Mammary epithelial cell (primary cell): Measurements from ENCODE around the gene SPAG9.

Experiments used
- EZH2 ChIP-seq: IDR thresholded peaks from 2 replicates; pipeline ENCODE4 v1.6.1; 2012; ENCODE audit warnings: low read length, inconsistent platforms, borderline replicate concordance
- TF ChIP-seq, protein P1 (sequence below), 2 donors: IDR thresholded peaks in 1 of 2; conservative IDR thresholded peaks in 1 of 2; 2 replicates each; pipeline ENCODE4 v1.5.1; 2011 to 2012; ENCODE audit warnings: inconsistent platforms in 2 of 2, low read length in 2 of 2, mild to moderate bottlenecking in 2 of 2, control low read depth in 1 of 2, low read depth in 1 of 2; ENCODE audit not compliant: insufficient read depth in 1 of 2; ENCODE audit errors: extremely low read depth in 1 of 2

DNA sequence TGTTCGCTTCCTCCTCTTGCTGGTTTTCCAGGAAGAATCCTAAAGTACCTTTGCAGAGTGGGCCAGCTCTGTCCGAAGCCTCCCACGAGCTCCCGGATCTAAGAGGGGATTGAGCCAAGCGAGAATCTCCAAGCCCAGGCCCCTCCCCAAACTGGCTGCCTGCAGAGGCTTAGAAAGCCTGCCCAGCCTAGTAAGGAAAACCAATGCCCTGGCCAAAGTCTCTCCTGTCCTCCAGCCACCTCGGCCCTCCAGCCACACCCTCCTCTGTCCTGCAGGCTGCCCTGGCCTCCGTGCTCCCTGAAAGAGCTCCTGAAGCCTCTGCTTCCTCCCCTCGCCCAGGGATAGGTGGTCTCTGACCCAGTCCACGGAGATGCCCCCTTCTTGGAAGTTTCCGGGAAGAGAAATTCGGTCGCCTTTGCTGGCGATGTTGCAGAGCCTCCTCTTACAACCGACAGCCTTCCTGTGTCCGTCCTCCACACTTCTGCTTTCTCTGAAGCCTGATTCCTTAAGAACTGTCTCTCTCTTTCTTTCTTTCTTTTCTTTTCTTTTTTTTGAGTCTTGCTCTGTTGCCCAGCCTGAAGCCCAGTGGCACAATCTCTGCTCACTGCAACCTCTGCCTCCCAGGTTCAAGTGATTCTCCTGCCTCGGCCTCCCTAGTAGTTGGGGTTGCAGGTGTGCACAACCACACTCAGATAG lies 199.6 kb downstream of the SPAG9 start:
- TF ChIP-seq, protein P1, sequence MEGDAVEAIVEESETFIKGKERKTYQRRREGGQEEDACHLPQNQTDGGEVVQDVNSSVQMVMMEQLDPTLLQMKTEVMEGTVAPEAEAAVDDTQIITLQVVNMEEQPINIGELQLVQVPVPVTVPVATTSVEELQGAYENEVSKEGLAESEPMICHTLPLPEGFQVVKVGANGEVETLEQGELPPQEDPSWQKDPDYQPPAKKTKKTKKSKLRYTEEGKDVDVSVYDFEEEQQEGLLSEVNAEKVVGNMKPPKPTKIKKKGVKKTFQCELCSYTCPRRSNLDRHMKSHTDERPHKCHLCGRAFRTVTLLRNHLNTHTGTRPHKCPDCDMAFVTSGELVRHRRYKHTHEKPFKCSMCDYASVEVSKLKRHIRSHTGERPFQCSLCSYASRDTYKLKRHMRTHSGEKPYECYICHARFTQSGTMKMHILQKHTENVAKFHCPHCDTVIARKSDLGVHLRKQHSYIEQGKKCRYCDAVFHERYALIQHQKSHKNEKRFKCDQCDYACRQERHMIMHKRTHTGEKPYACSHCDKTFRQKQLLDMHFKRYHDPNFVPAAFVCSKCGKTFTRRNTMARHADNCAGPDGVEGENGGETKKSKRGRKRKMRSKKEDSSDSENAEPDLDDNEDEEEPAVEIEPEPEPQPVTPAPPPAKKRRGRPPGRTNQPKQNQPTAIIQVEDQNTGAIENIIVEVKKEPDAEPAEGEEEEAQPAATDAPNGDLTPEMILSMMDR (conservative IDR thresholded peaks at IDR 0.05 in 1 of 2, IDR thresholded peaks at IDR 0.05 in 1 of 2; ENCODE audit: extremely low read depth in 1 of 2, insufficient read depth in 1 of 2, low read depth in 1 of 2, low read length in 2 of 2): no peak
- no peak for TF ChIP-seq EZH2
